RWPE2 (cell line): ENCODE results near the gene NCAPD3.

Experiments
- ATAC-seq: fragments of 200-7000 bp; cut with Tn5 transposase; 3 replicates; pipeline ENCODE4 v1.9.1; 2021; ENCODE audit warnings: low read depth
- DNase-seq: peaks from one replicate; pipeline ENCODE4 v3.0.0-alpha.2; 2020; ENCODE audit warnings: low spot score
- H3K27ac ChIP-seq: fragments of 450-650 bp; 2 replicates; pipeline ENCODE4 v1.5.1; 2017; ENCODE audit warnings: mild to moderate bottlenecking; ENCODE audit not compliant: poor library complexity, severe bottlenecking
- H3K27me3 ChIP-seq: fragments of 250-450 bp; sonication (Bioruptor Pico); 2 replicates; pipeline ENCODE4 v1.5.1; 2021; ENCODE audit warnings: mild to moderate bottlenecking, moderate library complexity; ENCODE audit not compliant: insufficient read depth, poor library complexity, severe bottlenecking
- H3K36me3 ChIP-seq: fragments of 250-450 bp; sonication (Bioruptor Pico); 2 replicates; pipeline ENCODE4 v1.5.1; 2020; ENCODE audit warnings: low read depth, mild to moderate bottlenecking, moderate library complexity
- H3K4me1 ChIP-seq: fragments of 250-450 bp; sonication (Bioruptor Pico); 2 replicates; pipeline ENCODE4 v1.5.1; 2021; ENCODE audit warnings: mild to moderate bottlenecking, moderate library complexity; ENCODE audit not compliant: insufficient read depth, poor library complexity, severe bottlenecking
- H3K4me3 ChIP-seq: fragments of 250-450 bp; sonication (Bioruptor Pico); 2 replicates; pipeline ENCODE4 v1.5.1; 2021; ENCODE audit warnings: mild to moderate bottlenecking, moderate library complexity; ENCODE audit not compliant: severe bottlenecking
- H3K9me3 ChIP-seq: fragments of 250-450 bp; sonication (Bioruptor Pico); 2 replicates; pipeline ENCODE4 v1.5.1; 2021; ENCODE audit warnings: mild to moderate bottlenecking, moderate library complexity; ENCODE audit not compliant: severe bottlenecking
- TF ChIP-seq, protein P1 (sequence below): fragments of 450-650 bp; IDR thresholded peaks from one replicate; pipeline ENCODE4 v1.5.1; 2017; ENCODE audit warnings: mild to moderate bottlenecking, moderate library complexity; ENCODE audit not compliant: poor library complexity, severe bottlenecking

NCAPD3 gene

DNA sequence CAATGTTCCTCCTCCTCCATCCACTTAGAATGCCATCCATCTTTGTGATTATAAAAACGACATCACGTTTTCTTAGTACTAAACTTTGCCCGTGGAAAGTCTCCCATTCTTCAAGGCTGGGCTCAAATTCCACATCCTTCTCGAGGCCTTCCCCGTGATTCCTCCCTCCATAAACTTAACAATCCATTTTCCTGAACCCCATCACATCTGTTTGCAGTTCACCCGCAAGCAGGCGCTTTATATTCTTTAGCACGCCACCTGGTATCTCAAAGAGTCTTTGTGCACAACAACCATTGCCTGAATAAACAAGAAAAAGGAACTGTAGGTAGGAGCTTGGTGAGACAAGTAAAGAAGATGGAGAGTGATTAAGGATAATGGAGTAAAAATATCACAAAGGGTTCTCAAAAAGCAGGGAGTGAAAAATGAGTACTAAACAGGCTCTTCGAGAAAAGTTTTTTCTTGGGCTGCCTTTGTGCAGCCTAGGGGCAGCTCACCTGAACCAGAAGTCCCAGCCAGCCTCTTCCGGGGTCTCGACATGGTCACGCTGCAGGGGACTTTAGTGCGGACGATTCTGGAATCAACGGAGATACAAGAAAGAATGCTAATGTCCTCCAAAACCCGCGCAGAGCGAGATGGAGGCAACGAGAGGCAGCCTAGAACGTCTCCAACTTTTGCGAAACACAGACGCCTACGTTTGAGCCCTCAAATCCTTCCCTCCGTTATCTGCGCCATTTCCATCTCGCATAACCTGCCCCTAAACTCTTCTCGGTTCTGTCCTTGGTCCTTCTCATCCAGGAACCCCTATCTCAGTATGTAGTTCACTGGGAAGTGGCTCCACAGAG is 28.8 kb upstream of the NCAPD3 start:
- no peak overlapping the region for H3K27ac ChIP-seq
- peak; percentile 28 for ATAC-seq

GRCh38 chr11:134250675-134251074 is 26.9 kb upstream of the NCAPD3 start:
- no peak for ATAC-seq
- H3K9me3 ChIP-seq, result no peaks in the 10 kb centered on the region
- H3K36me3 ChIP-seq, result peaks cover 47% of the 10 kb centered on the region
- H3K4me1 ChIP-seq, result peaks cover 7% of the 10 kb centered on the region
- no peak overlapping the region for H3K4me3 ChIP-seq
- H3K27ac ChIP-seq, result no peak overlapping the region
- no peak for DNase-seq
- no peaks in the 10 kb centered on the region for H3K27me3 ChIP-seq
- TF ChIP-seq, protein P1, sequence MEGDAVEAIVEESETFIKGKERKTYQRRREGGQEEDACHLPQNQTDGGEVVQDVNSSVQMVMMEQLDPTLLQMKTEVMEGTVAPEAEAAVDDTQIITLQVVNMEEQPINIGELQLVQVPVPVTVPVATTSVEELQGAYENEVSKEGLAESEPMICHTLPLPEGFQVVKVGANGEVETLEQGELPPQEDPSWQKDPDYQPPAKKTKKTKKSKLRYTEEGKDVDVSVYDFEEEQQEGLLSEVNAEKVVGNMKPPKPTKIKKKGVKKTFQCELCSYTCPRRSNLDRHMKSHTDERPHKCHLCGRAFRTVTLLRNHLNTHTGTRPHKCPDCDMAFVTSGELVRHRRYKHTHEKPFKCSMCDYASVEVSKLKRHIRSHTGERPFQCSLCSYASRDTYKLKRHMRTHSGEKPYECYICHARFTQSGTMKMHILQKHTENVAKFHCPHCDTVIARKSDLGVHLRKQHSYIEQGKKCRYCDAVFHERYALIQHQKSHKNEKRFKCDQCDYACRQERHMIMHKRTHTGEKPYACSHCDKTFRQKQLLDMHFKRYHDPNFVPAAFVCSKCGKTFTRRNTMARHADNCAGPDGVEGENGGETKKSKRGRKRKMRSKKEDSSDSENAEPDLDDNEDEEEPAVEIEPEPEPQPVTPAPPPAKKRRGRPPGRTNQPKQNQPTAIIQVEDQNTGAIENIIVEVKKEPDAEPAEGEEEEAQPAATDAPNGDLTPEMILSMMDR, result no peak

More for the DNA sequence above, 28.8 kb upstream of the NCAPD3 start:
- Histone ChIP-seq H3K4me1 (peaks cover 7% of the 10 kb centered on the region), H3K9me3 (no peaks in the 10 kb centered on the region), H3K27me3 (no peaks in the 10 kb centered on the region), H3K4me3 (peak overlapping the region; percentile 88), H3K36me3 (peaks cover 52% of the 10 kb centered on the region)
- DNase-seq, result no peak
- TF ChIP-seq, protein P1, result no peak

GRCh38 chr11:134250246-134250645 is 26.5 kb upstream of the NCAPD3 start:
- peaks cover 50% of the 10 kb centered on the region for H3K36me3 ChIP-seq
- H3K9me3 ChIP-seq, result no peaks in the 10 kb centered on the region
- no peak for ATAC-seq
- H3K4me1 ChIP-seq, result peaks cover 7% of the 10 kb centered on the region
- no peak overlapping the region for H3K27ac ChIP-seq
- TF ChIP-seq, protein P1, result no peak
- no peaks in the 10 kb centered on the region for H3K27me3 ChIP-seq
- H3K4me3 ChIP-seq, result no peak overlapping the region
- no peak for DNase-seq

DNA sequence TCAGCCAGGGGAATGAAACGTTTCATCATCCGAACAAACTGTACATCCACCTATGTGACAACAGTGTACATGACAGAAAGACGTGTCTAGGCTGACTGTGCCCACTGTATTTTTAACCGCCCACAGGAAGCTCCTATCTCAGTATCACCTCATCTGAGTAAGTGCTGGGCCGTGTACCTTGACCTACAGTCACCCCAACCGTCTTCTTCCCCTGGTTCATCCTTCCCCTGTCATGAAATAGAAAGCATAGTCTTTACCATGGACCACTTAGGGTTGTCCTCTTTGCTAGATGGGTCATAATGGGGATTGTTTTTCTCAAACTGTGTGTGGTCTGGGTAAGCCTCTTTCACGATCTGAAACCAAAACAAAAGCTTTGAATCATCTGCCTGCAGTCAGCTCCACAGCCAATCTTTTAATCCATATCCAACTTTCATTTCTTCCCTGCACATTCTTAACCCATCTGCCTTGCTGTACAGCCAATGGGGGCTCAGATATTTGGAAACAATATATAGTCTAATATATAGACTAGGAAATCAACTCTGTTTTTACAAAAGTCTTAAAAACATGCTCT is 25.2 kb upstream of the NCAPD3 start:
- Histone ChIP-seq H3K27me3 (no peaks in the 10 kb centered on the region), H3K36me3 (peaks cover 61% of the 10 kb centered on the region), H3K4me3 (no peak overlapping the region), H3K27ac (no peak overlapping the region), H3K9me3 (no peaks in the 10 kb centered on the region), H3K4me1 (peaks cover 4% of the 10 kb centered on the region)
- no peak for ATAC-seq
- DNase-seq, result no peak
- TF ChIP-seq, protein P1, result no peak

GRCh38 chr11:134246678-134247077 is 22.9 kb upstream of the NCAPD3 start:
- no peak overlapping the region for H3K4me3 ChIP-seq
- ATAC-seq (no peak), DNase-seq (no peak)
- no peaks in the 10 kb centered on the region for H3K9me3 ChIP-seq
- H3K36me3 ChIP-seq, result peaks cover 68% of the 10 kb centered on the region
- no peaks in the 10 kb centered on the region for H3K27me3 ChIP-seq
- TF ChIP-seq, protein P1, result no peak
- no peaks in the 10 kb centered on the region for H3K4me1 ChIP-seq
- no peak overlapping the region for H3K27ac ChIP-seq
